Gastroesophageal sphincter (tissue), 4 donors: ENCODE measurements around the gene SIGLEC1. TPM values are rescaled to one million over a fixed set of nuclear protein-coding genes. Genes with fewer than 3 reads are reported as not detected.

Source experiments
- ATAC-seq: fragments of 150-250 bp; one replicate; pipeline ENCODE4 v1.9.1; 2016; ENCODE audit warnings: mild to moderate bottlenecking, moderate library complexity
- H3K27ac ChIP-seq, 4 donors: fragments of 200-600 bp; sonication (generic) in 3 of 4; 1 replicate in 3 of 4; 2 replicates in 1 of 4; pipeline ENCODE4 v1.5.1; 2016 to 2019
- H3K27me3 ChIP-seq: fragments of 200-600 bp; sonication (generic); one replicate; pipeline ENCODE4 v1.5.1; 2019
- H3K36me3 ChIP-seq, 2 donors: fragments of 200-600 bp; sonication (generic); one replicate each; pipeline ENCODE4 v1.5.1; 2019; ENCODE audit warnings: control low read depth in 1 of 2
- H3K4me1 ChIP-seq, 3 donors: fragments of 200-600 bp; sonication (generic); 1 replicate in 2 of 3; 2 replicates in 1 of 3; pipeline ENCODE4 v1.5.1; 2016 to 2019; ENCODE audit warnings: control low read depth in 2 of 3
- H3K4me3 ChIP-seq, 2 donors: fragments of 200-600 bp; sonication (generic); one replicate each; pipeline ENCODE4 v1.5.1; 2019; ENCODE audit warnings: mild to moderate bottlenecking in 1 of 2, moderate library complexity in 1 of 2
- H3K9me3 ChIP-seq, 3 donors: fragments of 200-600 bp; sonication (generic); one replicate each; pipeline ENCODE4 v1.5.1; 2017 to 2019; ENCODE audit warnings: control low read depth in 2 of 3
- EP300 ChIP-seq: sonication (generic); formaldehyde crosslinking; IDR thresholded peaks from one replicate; pipeline ENCODE4 v1.6.1; 2017; ENCODE audit warnings: antibody characterized with exemption, mild to moderate bottlenecking
- POLR2A ChIP-seq, 2 donors: fragments of 450-650 bp; IDR thresholded peaks; one replicate each; pipeline ENCODE4 v1.6.1; 2017; ENCODE audit warnings: antibody characterized with exemption in 2 of 2, mild to moderate bottlenecking in 2 of 2, moderate library complexity in 1 of 2
- POLR2AphosphoS5 ChIP-seq: sonication (generic); formaldehyde crosslinking; IDR thresholded peaks from one replicate; pipeline ENCODE4 v1.6.1; 2017; ENCODE audit warnings: antibody characterized with exemption
- WGBS, 2 donors: methylation state at CpG; one replicate each; pipeline ENCODE4 v1.1.5; 2018; ENCODE audit warnings: low coverage in 1 of 2; 5-methylcytosine and 5-hydroxymethylcytosine counted together
- total RNA-seq, 4 donors: library from RNA; depleted of rRNA; stranded (reverse); fragments of >200 nt; gene quantifications; one replicate each; pipeline ENCODE4 v1.1.0, GENCODE V29; 2016
- TF ChIP-seq, protein P1 (sequence below), 4 experiments: fragments of 200-600 bp in 2 of 4; fragments of 450-650 bp in 2 of 4; sonication (generic) in 1 of 4; IDR thresholded peaks; one replicate each; pipeline ENCODE4 v1.5.1; 2017 to 2019; ENCODE audit warnings: antibody characterized with exemption in 4 of 4, mild to moderate bottlenecking in 2 of 4, moderate library complexity in 2 of 4

Gene SIGLEC1
- total RNA-seq, 4 donors from 2014 or later, result 10.1 to 17.2 (median 11.9) TPM

DNA sequence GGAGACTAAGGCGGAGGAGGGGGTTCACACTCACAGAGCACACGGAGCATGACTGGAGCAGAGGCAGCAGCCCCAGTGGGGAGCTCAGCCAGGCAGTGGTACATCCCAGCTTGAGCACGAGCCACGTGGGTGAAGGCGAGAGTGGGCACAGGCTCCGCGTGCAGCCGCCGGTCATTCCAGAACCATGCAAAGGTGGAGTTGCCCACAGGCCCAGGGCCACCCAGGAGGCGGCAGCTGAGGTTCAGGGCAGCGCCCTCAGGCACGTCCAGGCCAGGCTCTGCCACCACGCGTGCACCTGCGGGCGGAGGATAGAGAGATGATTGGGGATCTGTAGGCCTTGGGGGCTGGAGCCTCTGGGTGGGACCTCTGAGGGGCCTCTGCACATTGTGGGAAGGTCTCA lies 21.1 kb downstream of the SIGLEC1 start:
- Histone ChIP-seq H3K27ac (no peak overlapping the region), H3K4me3 (no peak overlapping the region), H3K27me3 (no peaks in the 10 kb centered on the region), H3K36me3 (no peaks in the 10 kb centered on the region), H3K4me1 (peaks cover 0 to 19% (median 12%) of the 10 kb centered on the region in 3 donors), H3K9me3 (peaks cover 0 to 2% (median 0%) of the 10 kb centered on the region in 3 donors)
- TF ChIP-seq POLR2AphosphoS5 (no peak), POLR2A (IDR thresholded peaks at IDR 0.05) (no peak), EP300 (no peak)
- TF ChIP-seq, protein P1, sequence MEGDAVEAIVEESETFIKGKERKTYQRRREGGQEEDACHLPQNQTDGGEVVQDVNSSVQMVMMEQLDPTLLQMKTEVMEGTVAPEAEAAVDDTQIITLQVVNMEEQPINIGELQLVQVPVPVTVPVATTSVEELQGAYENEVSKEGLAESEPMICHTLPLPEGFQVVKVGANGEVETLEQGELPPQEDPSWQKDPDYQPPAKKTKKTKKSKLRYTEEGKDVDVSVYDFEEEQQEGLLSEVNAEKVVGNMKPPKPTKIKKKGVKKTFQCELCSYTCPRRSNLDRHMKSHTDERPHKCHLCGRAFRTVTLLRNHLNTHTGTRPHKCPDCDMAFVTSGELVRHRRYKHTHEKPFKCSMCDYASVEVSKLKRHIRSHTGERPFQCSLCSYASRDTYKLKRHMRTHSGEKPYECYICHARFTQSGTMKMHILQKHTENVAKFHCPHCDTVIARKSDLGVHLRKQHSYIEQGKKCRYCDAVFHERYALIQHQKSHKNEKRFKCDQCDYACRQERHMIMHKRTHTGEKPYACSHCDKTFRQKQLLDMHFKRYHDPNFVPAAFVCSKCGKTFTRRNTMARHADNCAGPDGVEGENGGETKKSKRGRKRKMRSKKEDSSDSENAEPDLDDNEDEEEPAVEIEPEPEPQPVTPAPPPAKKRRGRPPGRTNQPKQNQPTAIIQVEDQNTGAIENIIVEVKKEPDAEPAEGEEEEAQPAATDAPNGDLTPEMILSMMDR (IDR thresholded peaks at IDR 0.05), result no peak
- 98 to 100% methylated on average over 1 to 8 of the region's 16 CpGs for WGBS, 2 donors
- ATAC-seq, result no peak

DNA sequence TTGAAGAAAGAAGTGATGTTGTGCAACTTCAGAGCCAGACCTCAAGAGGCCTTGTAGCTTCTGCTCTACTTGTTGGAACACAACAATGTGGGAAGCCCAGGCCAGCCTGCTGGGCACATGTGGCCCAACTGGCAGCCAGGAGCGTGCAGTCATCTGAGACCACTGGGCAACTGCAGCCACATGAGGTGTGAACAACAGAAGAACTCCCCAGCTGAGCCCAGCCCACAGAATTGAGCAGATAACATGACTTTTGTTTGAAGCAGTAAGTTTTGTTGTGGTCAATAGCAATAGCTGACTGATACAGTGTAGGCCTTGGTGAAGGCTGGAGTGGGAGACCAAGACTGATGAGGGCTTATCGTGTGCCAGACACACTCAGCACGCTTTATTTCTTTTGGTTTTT lies 22.0 kb downstream of the SIGLEC1 start:
- WGBS, 2 donors, result 70% methylated on average over 2 of the region's 3 CpGs; no CpG with 5 or more reads in 1 of the 2 donors

DNA sequence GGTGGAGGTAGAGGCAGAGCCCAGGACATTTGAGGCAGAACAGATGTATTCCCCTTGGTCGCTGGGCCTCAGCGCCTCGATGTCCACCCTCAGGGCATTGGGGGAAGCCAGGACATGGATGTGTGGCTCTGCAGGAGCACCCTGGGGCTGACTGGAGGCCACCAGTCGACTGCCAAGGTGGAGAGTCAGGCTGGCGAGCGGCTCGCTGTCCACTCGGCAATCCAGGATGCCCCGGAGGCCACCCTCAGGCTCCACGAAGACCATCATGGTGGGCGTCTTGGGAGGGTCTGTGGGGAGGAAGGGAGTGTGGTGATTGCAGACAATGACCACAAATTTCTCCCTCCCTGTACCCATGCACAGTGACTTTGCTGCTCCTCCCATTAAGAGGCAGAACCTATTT lies 22.4 kb downstream of the SIGLEC1 start:
- H3K9me3 ChIP-seq, result no peaks in the 10 kb centered on the region
- no CpG with 5 or more reads among the region's 11 CpGs for WGBS, 2 donors
- H3K36me3 ChIP-seq, result no peaks in the 10 kb centered on the region
- no peak overlapping the region for H3K27ac ChIP-seq
- H3K27me3 ChIP-seq, result no peaks in the 10 kb centered on the region
- no peak for ATAC-seq
- H3K4me1 ChIP-seq, result peaks cover 0 to 28% (median 13%) of the 10 kb centered on the region in 3 donors
- TF ChIP-seq, protein P1 (IDR thresholded peaks at IDR 0.05), result no peak
- no peak for TF ChIP-seq POLR2A (IDR thresholded peaks at IDR 0.05)
- no peak for TF ChIP-seq EP300
- TF ChIP-seq POLR2AphosphoS5, result no peak
- no peak overlapping the region for H3K4me3 ChIP-seq

More for the DNA sequence above, 22.0 kb downstream of the SIGLEC1 start:
- TF ChIP-seq EP300, result no peak
- no peak for TF ChIP-seq POLR2A (IDR thresholded peaks at IDR 0.05)
- TF ChIP-seq, protein P1 (IDR thresholded peaks at IDR 0.05), result no peak
- TF ChIP-seq POLR2AphosphoS5, result no peak
- no peak for ATAC-seq
- H3K36me3 ChIP-seq, result no peaks in the 10 kb centered on the region
- peaks cover 0 to 28% (median 13%) of the 10 kb centered on the region in 3 donors for H3K4me1 ChIP-seq
- H3K9me3 ChIP-seq, result no peaks in the 10 kb centered on the region
- no peak overlapping the region for H3K27ac ChIP-seq
- no peaks in the 10 kb centered on the region for H3K27me3 ChIP-seq
- H3K4me3 ChIP-seq, result no peak overlapping the region

DNA sequence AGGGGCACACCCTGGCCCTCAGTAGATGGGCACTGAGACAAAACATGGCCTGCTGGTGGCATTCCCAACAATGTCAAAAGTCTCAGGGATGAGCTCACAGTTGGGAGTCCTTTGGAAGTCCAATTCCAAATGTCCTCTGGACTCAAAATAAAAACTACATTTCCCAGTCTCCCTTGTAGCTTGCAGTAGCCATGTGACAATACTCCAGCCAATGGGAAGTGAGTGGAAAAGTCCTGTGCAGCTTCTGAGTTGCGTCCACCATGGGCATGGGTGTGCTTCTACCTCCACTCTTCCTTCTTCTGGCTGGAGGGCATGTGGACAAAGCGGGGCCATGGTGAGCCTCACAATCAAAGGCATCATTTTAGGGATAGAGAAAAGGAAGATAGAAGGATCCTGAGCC lies 24.7 kb downstream of the SIGLEC1 start:
- no peak for TF ChIP-seq POLR2AphosphoS5
- TF ChIP-seq, protein P1 (IDR thresholded peaks at IDR 0.05), result no peak
- TF ChIP-seq POLR2A (IDR thresholded peaks at IDR 0.05), result no peak
- TF ChIP-seq EP300, result no peak
- Histone ChIP-seq H3K36me3 (no peaks in the 10 kb centered on the region), H3K4me3 (no peak overlapping the region), H3K27me3 (no peaks in the 10 kb centered on the region), H3K9me3 (no peaks in the 10 kb centered on the region), H3K4me1 (peaks cover 0 to 28% (median 13%) of the 10 kb centered on the region in 3 donors), H3K27ac (peak overlapping the region in 3 of 4 donors; percentile 78 to 85 (median 80))
- peak; percentile 75 for ATAC-seq
- 50 to 54% methylated on average over 2 of the region's 2 CpGs for WGBS, 2 donors

GRCh38 chr20:3686867-3687321 lies 25.5 kb downstream of the SIGLEC1 start:
- Histone ChIP-seq H3K27me3 (peaks cover 4% of the 10 kb centered on the region), H3K4me1 (peaks cover 0 to 36% (median 13%) of the 10 kb centered on the region in 3 donors), H3K27ac (peak overlapping the region in 3 of 4 donors; percentile 78 to 85 (median 80)), H3K9me3 (no peaks in the 10 kb centered on the region), H3K4me3 (no peak overlapping the region), H3K36me3 (no peaks in the 10 kb centered on the region)
- TF ChIP-seq POLR2AphosphoS5 (peak; percentile 86), EP300 (no peak), POLR2A (IDR thresholded peaks at IDR 0.05) (no peak)
- TF ChIP-seq, protein P1 (IDR thresholded peaks at IDR 0.05), result no peak
- peak; percentile 89 for ATAC-seq
- 0 to 51% methylated on average over 2 to 7 of the region's 9 CpGs for WGBS, 2 donors
